Natural killer cell (primary cell): ENCODE measurements around the gene CRTAC1. TPM values are rescaled to one million over a fixed set of nuclear protein-coding genes. Genes with fewer than 3 reads are reported as not detected.
"Not testable (repeated sequence)": the region's sequence is repeated elsewhere in the genome, so short reads cannot be mapped to it uniquely, and the experiment has no call there.

Experiments used
- ATAC-seq, 3 donors: fragments of 150-1000 bp in 2 of 3; fragments of 200-7000 bp in 1 of 3; cut with Tn5 transposase; 1 replicate in 1 of 3; 2 replicates in 2 of 3; pipeline ENCODE4 v1.10.0; 2021; ENCODE audit warnings: mild to moderate bottlenecking in 2 of 3, moderate library complexity in 2 of 3
- DNase-seq, 2 donors: peaks; one replicate each; pipeline versions ENCODE4 v3.0.0 to v3.0.0-alpha.2; 2013 to 2021; ENCODE audit warnings: mixed read lengths in 1 of 2
- H3K27ac ChIP-seq: one replicate; pipeline ENCODE4 v1.5.1; 2013; ENCODE audit warnings: mild to moderate bottlenecking, low read length
- H3K27me3 ChIP-seq: one replicate; pipeline ENCODE4 v1.6.1; 2013; ENCODE audit warnings: low read length; ENCODE audit not compliant: control insufficient read depth, insufficient read depth
- H3K36me3 ChIP-seq: one replicate; pipeline ENCODE4 v1.6.1; 2013; ENCODE audit warnings: low read length; ENCODE audit not compliant: control insufficient read depth, insufficient read depth
- H3K4me1 ChIP-seq: one replicate; pipeline ENCODE4 v1.6.1; 2013; ENCODE audit warnings: low read length; ENCODE audit not compliant: control insufficient read depth, insufficient read depth
- H3K4me3 ChIP-seq: one replicate; pipeline ENCODE4 v1.5.1; 2013; ENCODE audit warnings: low read length
- H3K9me3 ChIP-seq: one replicate; pipeline ENCODE4 v1.6.1; 2013; ENCODE audit warnings: low read length; ENCODE audit not compliant: control insufficient read depth, insufficient read depth
- H3K27ac Mint-ChIP-seq, 2 donors: one replicate each; pipeline ENCODE4 v1.8.0; 2022; ENCODE audit warnings: mild to moderate bottlenecking in 2 of 2, mixed read lengths in 2 of 2, moderate library complexity in 1 of 2
- H3K27me3 Mint-ChIP-seq, 2 donors: one replicate each; pipeline ENCODE4 v1.8.0; 2022; ENCODE audit warnings: low read depth in 2 of 2, mixed read lengths in 2 of 2
- H3K36me3 Mint-ChIP-seq: one replicate; pipeline ENCODE4 v1.8.0; 2022; ENCODE audit warnings: mixed read lengths
- H3K4me1 Mint-ChIP-seq, 2 donors: one replicate each; pipeline ENCODE4 v1.8.0; 2022; ENCODE audit warnings: mixed read lengths in 2 of 2
- H3K4me3 Mint-ChIP-seq: one replicate; pipeline ENCODE4 v1.8.0; 2022; ENCODE audit warnings: mild to moderate bottlenecking, moderate library complexity, mixed read lengths
- H3K9me3 Mint-ChIP-seq, 2 donors: one replicate each; pipeline ENCODE4 v1.8.0; 2022; ENCODE audit warnings: mixed read lengths in 2 of 2
- CTCF ChIP-seq: fragments of 200-600 bp; IDR thresholded peaks from one replicate; pipeline ENCODE4 v1.8.0; 2022; ENCODE audit warnings: antibody characterized with exemption
- WGBS: methylation state at CpG from one replicate; pipeline ENCODE4 v1.1.7; 2013; ENCODE audit warnings: missing lambda C conversion rate; ENCODE audit not compliant: insufficient coverage; 5-methylcytosine and 5-hydroxymethylcytosine counted together
- intact Hi-C: fragments of 100-400 bp; cut with micrococcal nuclease; formaldehyde crosslinking; loops from one replicate; pipeline ENCODE4 v1.14.2; 2022
- total RNA-seq, 4 donors: library from RNA; stranded (reverse); fragments of 120-200 nt in 1 of 4; gene quantifications; one replicate each; pipeline versions ENCODE4 v1.2.3 to v1.2.4, GENCODE V29; 2013 to 2022

CRTAC1 gene
- total RNA-seq, 3 donors from 2014 or later (not counting 1 experiment from before 2014, with no cell fraction given), result not detected

GRCh38 chr10:97849103-97849686 is 181.2 kb downstream of the CRTAC1 start:
- Mint-ChIP-seq H3K27me3 (peaks cover 3 to 6% of the 10 kb centered on the region in 2 donors), H3K36me3 (no peaks in the 10 kb centered on the region), H3K4me1 (peaks cover 19 to 32% of the 10 kb centered on the region in 2 donors), H3K27ac (peak overlapping the region; percentile 53 to 85), H3K4me3 (peak overlapping the region; percentile 94), H3K9me3 (peaks cover 0 to under 1% of the 10 kb centered on the region in 2 donors)
- ATAC-seq (peak; percentile 22 to 32 (median 23)), DNase-seq (peak in 1 of 2 donors; percentile 51)
- Histone ChIP-seq H3K9me3 (no peaks in the 10 kb centered on the region), H3K27ac (no peak overlapping the region), H3K4me1 (peaks cover 24% of the 10 kb centered on the region), H3K36me3 (no peaks in the 10 kb centered on the region), H3K4me3 (peak overlapping the region; percentile 61), H3K27me3 (peaks cover 6% of the 10 kb centered on the region)
- no peak for TF ChIP-seq CTCF
- WGBS, result 2% methylated on average over 16 of the region's 16 CpGs
- intact Hi-C loops, result no loop called here

DNA sequence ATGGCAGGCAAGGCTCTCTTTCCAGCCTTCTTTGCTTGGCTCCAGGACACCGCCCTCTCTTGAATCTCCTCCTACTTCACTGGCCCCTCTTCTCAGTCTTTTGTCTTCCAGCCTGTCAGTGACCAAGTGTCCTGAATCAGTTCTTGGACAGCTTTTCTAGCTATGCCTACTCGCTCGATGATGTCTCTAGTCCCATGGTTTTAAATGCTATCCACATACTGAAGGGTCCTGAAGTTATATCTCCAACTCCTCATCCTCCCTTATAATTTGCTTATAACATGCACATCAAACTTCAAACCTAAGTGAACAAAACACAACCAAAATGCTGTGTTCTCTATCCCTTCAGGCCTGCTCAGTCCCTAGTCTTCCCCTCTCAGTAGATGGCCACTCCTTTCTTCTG is 185.7 kb downstream of the CRTAC1 start:
- H3K36me3 Mint-ChIP-seq, result no peaks in the 10 kb centered on the region
- H3K9me3 ChIP-seq, result no peaks in the 10 kb centered on the region
- H3K27ac ChIP-seq, result no peak overlapping the region
- H3K27me3 Mint-ChIP-seq, result peaks cover 0 to 3% of the 10 kb centered on the region in 2 donors
- ATAC-seq (no peak), DNase-seq (no peak)
- no peak for TF ChIP-seq CTCF
- H3K36me3 ChIP-seq, result no peaks in the 10 kb centered on the region
- peaks cover 27% of the 10 kb centered on the region in 2 donors for H3K4me1 Mint-ChIP-seq
- H3K27ac Mint-ChIP-seq, result no peak overlapping the region
- 93% methylated on average over 3 of the region's 3 CpGs for WGBS
- no peak overlapping the region for H3K4me3 Mint-ChIP-seq
- no peaks in the 10 kb centered on the region for H3K27me3 ChIP-seq
- H3K4me3 ChIP-seq, result no peak overlapping the region
- intact Hi-C loops, result no loop called here
- peaks cover 7% of the 10 kb centered on the region for H3K4me1 ChIP-seq
- peaks cover 0 to 2% of the 10 kb centered on the region in 2 donors for H3K9me3 Mint-ChIP-seq

- peaks cover 24 to 25% of the 10 kb centered on the region in 2 donors for H3K4me1 Mint-ChIP-seq
- intact Hi-C loops, ATAC-seq: not testable (repeated sequence)
Measured at GRCh38 chr10:97843972-97844371, 186.4 kb downstream of the CRTAC1 start.

GRCh38 chr10:97843281-97843671 is 187.1 kb downstream of the CRTAC1 start:
- intact Hi-C loops, result no loop called here
- Mint-ChIP-seq H3K4me1 (peaks cover 21 to 22% of the 10 kb centered on the region in 2 donors), H3K27me3 (peaks cover 0 to 3% of the 10 kb centered on the region in 2 donors), H3K27ac (no peak overlapping the region), H3K36me3 (no peaks in the 10 kb centered on the region), H3K4me3 (no peak overlapping the region), H3K9me3 (peaks cover 0 to 2% of the 10 kb centered on the region in 2 donors)
- no peaks in the 10 kb centered on the region for H3K9me3 ChIP-seq
- no peak for TF ChIP-seq CTCF
- no peaks in the 10 kb centered on the region for H3K36me3 ChIP-seq
- no peak for DNase-seq
- 46% methylated on average over 2 of the region's 2 CpGs for WGBS
- no peak overlapping the region for H3K27ac ChIP-seq
- no peaks in the 10 kb centered on the region for H3K4me1 ChIP-seq
- no peak overlapping the region for H3K4me3 ChIP-seq
- ATAC-seq, result no peak
- no peaks in the 10 kb centered on the region for H3K27me3 ChIP-seq

More at GRCh38 chr10:97843972-97844371, 186.4 kb downstream of the CRTAC1 start:
- H3K9me3 ChIP-seq, H3K27ac ChIP-seq, H3K4me3 ChIP-seq, H3K4me3 Mint-ChIP-seq, H3K27me3 Mint-ChIP-seq, H3K27ac Mint-ChIP-seq, H3K36me3 Mint-ChIP-seq, H3K36me3 ChIP-seq, H3K27me3 ChIP-seq, DNase-seq, H3K9me3 Mint-ChIP-seq, H3K4me1 ChIP-seq: not testable (repeated sequence)
- 100% methylated on average over 1 of the region's 2 CpGs for WGBS
